Lung (tissue), 12 donors: ENCODE measurements around the gene RCOR1. TPM values are rescaled to one million over a fixed set of nuclear protein-coding genes. Genes with fewer than 3 reads are reported as not detected.

Experiments used
- ATAC-seq: fragments of 200-7000 bp; cut with Tn5 transposase; one replicate; pipeline ENCODE4 v1.9.1; 2020; ENCODE audit warnings: moderate number of reproducible peaks; ENCODE audit not compliant: insufficient read depth, low FRiP score
- DNase-seq, 3 donors: peaks; one replicate each; pipeline ENCODE4 v3.0.0-alpha.2; 2013 to 2017
- H3K27ac ChIP-seq, 2 donors: one replicate each; pipeline ENCODE4 v1.5.1; 2013; ENCODE audit warnings: mild to moderate bottlenecking in 2 of 2, moderate library complexity in 2 of 2, control low read depth in 1 of 2, inconsistent platforms in 1 of 2, low read depth in 1 of 2, low read length in 1 of 2
- H3K27me3 ChIP-seq, 3 donors: one replicate each; pipeline ENCODE4 v1.5.1; 2013; ENCODE audit warnings: low read length in 2 of 3; ENCODE audit not compliant: control insufficient read depth in 3 of 3, insufficient read depth in 3 of 3
- H3K36me3 ChIP-seq, 4 donors: one replicate each; pipeline ENCODE4 v1.5.1; 2013; ENCODE audit warnings: low read length in 4 of 4, mild to moderate bottlenecking in 1 of 4, moderate library complexity in 1 of 4; ENCODE audit not compliant: control insufficient read depth in 4 of 4, insufficient read depth in 4 of 4
- H3K4me1 ChIP-seq, 5 donors: one replicate each; pipeline ENCODE4 v1.5.1; 2013; ENCODE audit warnings: low read length in 5 of 5, mild to moderate bottlenecking in 2 of 5, moderate library complexity in 1 of 5; ENCODE audit not compliant: control insufficient read depth in 5 of 5, insufficient read depth in 5 of 5
- H3K4me3 ChIP-seq: one replicate; pipeline ENCODE4 v1.5.1; 2013; ENCODE audit warnings: mild to moderate bottlenecking, control low read depth, moderate library complexity
- H3K9ac ChIP-seq, 2 donors: one replicate each; pipeline ENCODE4 v1.5.1; 2013; ENCODE audit warnings: low read length in 2 of 2, control low read depth in 1 of 2; ENCODE audit not compliant: insufficient read depth in 1 of 2
- H3K9me3 ChIP-seq, 4 donors: one replicate each; pipeline ENCODE4 v1.5.1; 2013; ENCODE audit warnings: low read length in 3 of 4, mild to moderate bottlenecking in 1 of 4, moderate library complexity in 1 of 4; ENCODE audit not compliant: control insufficient read depth in 4 of 4, insufficient read depth in 3 of 4
- CTCF ChIP-seq: IDR thresholded peaks from 2 replicates; pipeline ENCODE4 v1.5.1; 2012; ENCODE audit warnings: mild to moderate bottlenecking; ENCODE audit errors: control extremely low read depth, extremely low read depth
- WGBS, 2 donors: extraction: QIAGEN DNeasy Blood & Tissue Kit; methylation state at CpG; one replicate each; pipeline ENCODE4 v1.1.7; 2013; 5-methylcytosine and 5-hydroxymethylcytosine counted together
- polyA plus RNA-seq, 2 donors: library from polyadenylated mRNA; stranded (reverse); fragments of 200-250 nt; gene quantifications; one replicate each; pipeline ENCODE4 v1.2.1, GENCODE V29; 2013
- total RNA-seq, 2 donors: library from RNA; depleted of rRNA in 1 of 2; stranded (reverse); fragments of >200 nt in 1 of 2; gene quantifications; one replicate each; pipeline ENCODE4 v1.2.1, GENCODE V29; 2014 to 2021
- donor health status: control.
- donor health status: control.
- donor health status: Bipolar disorder and iron deficiency.
- donor health status: healthy.
- donor health status: DM: yes; HTN: yes; CAD: no.

The RCOR1 gene
- total and polyA plus RNA-seq, 4 donors, result 7.9 to 63.9 (median 22.4) TPM

GRCh38 chr14:102748806-102749205 lies 156.4 kb downstream of the RCOR1 start:
- Histone ChIP-seq H3K4me1 (no peaks in the 10 kb centered on the region), H3K9ac (no peak overlapping the region), H3K4me3 (no peak overlapping the region), H3K9me3 (no peaks in the 10 kb centered on the region), H3K36me3 (peaks cover 0 to 8% (median 0%) of the 10 kb centered on the region in 4 donors), H3K27me3 (no peaks in the 10 kb centered on the region), H3K27ac (no peak overlapping the region)
- whole genome bisulfite sequencing, 2 donors, result 95 to 98% methylated on average over 8 of the region's 8 CpGs
- no peak for ATAC-seq
- DNase-seq, result no peak
- TF ChIP-seq CTCF, result no peak

- 85 to 89% methylated on average over 33 of the region's 33 CpGs for WGBS, 2 donors
- DNase-seq (peak in 1 of 3 donors; percentile 27), ATAC-seq (no peak)
- peaks cover 0 to 8% (median 0%) of the 10 kb centered on the region in 4 donors for H3K36me3 ChIP-seq
- H3K27ac ChIP-seq, result no peak overlapping the region
- no peak overlapping the region for H3K9ac ChIP-seq
- H3K9me3 ChIP-seq, result no peaks in the 10 kb centered on the region
- H3K4me1 ChIP-seq, result no peaks in the 10 kb centered on the region
- no peak overlapping the region for H3K4me3 ChIP-seq
- no peaks in the 10 kb centered on the region for H3K27me3 ChIP-seq
- TF ChIP-seq CTCF, result no peak
These were observed 157.2 kb downstream of the RCOR1 start for GRCh38 chr14:102749393-102750305.

- no peak for DNase-seq
These were observed 157.9 kb downstream of the RCOR1 start for GRCh38 chr14:102750376-102750775.

More at GRCh38 chr14:102750376-102750775, 157.9 kb downstream of the RCOR1 start:
- no peak for TF ChIP-seq CTCF
- Histone ChIP-seq H3K9me3 (no peaks in the 10 kb centered on the region), H3K36me3 (peaks cover 0 to 8% (median 0%) of the 10 kb centered on the region in 4 donors), H3K27me3 (no peaks in the 10 kb centered on the region), H3K27ac (no peak overlapping the region), H3K4me3 (no peak overlapping the region), H3K4me1 (no peaks in the 10 kb centered on the region), H3K9ac (no peak overlapping the region)
- 95 to 96% methylated on average over 14 of the region's 14 CpGs for WGBS, 2 donors
- ATAC-seq, result no peak
